HG03196 (cell line): ENCODE measurements around the gene SDK1.
"Not testable (repeated sequence)": the region's sequence is repeated elsewhere in the genome, so short reads cannot be mapped to it uniquely, and the experiment has no call there.

Experiments used
- ATAC-seq: cut with Tn5 transposase; IDR thresholded peaks from one replicate; pipeline ENCODE4 v1.9.1; 2021; ENCODE audit not compliant: unreplicated experiment

Gene SDK1

DNA sequence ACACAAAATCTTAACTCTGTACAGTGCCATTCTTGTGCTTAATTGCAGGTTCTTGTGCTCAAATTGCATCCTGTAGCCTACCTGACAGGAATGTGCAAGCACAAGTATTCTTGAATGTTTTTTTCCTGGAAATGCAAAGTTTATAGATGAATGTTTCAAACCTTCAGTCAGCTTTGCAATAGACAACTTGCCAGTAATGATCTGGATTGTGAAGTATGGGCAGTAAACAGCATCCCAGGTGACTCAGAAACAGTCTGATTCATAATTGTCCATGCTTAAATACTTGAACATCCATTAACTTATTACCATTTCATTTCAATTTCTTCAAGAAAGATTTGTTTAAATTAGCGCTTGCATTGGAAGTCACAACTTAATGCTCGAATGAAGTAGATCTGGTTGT lies 347.2 kb downstream of the SDK1 start:
- no peak for ATAC-seq

DNA sequence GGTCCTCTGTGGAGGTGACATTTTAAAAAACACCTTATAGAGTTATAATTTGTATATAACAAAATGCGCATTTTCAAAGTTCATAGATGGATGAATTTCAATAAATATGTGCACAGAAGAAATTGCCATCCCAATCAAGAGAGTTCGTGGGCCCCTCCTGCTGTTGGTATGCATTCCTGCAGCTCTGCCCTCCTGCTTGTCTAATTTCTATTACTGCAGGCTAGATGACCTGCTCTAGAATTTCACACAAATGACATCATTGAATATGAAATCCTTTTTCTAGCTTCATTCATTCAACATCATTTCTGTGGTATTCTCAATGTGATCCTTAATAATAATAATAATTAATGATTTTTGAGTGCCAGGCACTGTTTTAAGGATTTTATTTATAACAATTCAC lies 348.2 kb downstream of the SDK1 start:
- no peak for ATAC-seq

DNA sequence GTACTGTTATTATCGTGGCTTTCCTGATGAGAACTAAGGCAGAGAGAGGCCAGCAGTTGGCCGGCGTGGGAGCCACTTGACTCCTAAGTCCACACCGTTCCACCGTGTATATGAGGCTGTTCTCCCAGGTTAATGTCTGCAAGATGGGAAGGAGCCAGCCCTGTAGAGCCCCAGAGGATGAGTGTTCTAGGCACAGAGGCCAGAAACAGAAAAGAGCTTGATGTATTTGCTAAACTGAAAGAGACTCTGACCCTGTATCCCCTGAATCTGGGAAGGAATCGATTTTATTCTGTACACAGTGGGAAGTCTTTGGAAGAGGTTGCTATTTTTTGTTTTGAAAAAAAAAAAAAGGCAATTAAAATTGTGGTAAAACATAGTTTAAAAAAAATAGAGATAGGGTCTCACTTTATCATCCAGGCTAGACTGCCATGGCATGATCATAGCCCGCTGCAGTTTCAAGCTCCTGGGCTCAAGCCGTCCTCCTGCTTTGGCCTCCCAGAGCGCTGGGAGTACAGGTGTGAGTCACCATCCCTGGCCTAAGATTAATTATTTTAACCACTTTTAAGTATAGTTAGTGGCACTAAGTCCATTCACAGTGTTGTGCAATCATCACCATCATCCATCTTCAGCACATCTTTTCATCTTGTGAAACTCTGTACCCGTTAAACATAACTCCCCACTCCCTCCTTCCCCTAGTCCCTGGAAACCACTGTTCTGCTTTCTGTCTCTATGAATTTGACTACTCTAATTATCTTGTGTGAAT lies 348.8 kb downstream of the SDK1 start:
- no peak for ATAC-seq

DNA sequence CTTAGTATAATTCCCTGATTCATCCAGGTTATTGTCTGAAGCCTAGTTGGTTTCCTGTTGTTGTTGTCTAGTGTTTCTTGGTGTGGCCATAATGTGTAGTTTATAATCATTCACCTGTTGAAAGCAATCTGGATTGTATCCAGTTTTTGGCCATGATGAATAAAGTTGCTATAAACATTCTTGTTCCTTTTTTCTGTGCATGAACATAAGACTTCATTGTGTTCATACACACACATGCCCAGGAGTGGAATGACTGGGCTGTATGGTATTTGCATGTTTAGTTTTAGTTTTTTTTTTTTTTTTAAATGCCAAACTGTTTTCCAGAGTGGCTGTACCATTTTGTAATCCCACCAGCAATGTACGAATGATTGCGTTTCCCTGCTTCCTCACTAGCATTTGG lies 349.8 kb downstream of the SDK1 start:
- ATAC-seq, result no peak

DNA sequence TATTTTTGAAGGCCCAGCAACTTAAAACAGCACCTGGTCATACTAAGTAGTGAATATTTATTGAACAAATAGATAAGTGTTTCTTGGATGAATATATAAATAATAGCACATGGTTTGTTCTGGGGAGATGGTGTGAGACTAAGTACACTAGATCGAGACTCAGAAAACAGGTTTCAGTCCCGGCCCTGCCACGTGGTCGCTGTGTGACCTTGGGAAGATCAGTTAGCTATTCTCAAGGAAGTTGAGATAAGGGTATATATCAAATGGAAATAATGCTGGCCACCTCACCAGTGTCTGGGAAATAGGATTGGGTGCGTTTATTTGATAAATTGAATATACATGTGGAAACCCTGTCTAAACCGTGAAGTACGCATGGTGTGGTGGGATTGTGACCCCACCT lies 354.6 kb downstream of the SDK1 start:
- no peak for ATAC-seq

DNA sequence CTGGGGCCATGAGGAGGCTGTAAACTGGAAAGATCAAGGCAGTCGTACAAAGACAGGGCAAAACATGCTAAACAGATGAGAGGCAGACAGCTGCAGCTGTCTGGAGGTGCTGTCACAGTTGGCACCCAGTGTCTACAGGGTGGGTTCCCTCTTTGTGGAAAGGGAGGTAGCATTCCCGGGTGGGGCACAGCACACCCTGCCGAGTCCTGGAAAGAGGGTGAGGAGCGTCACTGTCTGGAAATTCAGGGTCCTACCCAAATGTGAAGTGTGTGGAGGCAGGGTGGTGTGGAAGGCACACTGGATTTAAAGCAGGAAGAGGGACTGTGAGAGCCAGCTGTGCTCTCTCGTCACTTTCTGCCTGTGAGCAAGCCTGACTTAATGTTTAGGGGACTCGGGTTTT lies 356.2 kb downstream of the SDK1 start:
- ATAC-seq, result no peak

DNA sequence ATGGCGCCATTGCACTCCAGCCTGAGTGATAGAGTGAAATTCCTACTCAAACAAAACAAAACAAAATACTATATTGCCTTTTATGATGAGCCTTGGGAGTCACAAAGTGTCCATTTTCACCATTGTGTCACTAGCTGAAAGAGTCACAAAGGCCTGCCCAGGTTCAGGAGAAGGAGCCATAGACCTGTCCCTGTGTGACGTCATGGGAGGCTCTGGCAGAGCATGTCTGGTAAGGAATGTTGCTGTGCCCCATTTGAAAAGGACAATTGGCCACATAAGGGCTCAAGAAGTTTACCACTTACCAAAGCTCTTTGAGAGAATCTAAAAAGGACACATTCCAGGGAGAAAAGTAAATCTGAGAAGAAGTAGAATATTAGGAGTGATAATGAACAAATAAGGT lies 367.7 kb downstream of the SDK1 start:
- no peak for ATAC-seq

DNA sequence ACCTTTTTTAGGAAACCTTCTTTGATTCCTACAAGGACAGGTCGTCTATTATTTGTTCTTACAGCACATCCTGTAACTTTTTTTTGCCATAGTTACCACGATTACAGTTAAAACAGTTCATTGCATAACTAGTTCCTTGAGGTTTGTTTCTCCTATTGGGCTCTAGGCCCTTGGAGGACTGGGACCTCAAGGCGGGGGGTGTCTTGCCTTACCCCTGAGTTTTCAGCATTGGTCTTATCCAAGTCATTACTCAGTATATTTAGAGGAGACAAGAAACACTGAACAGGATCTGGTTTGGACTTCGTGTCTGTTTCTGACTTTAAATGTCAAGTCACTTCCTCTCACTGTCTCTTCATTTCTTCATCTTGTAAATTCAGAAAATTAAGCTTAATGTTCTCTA lies 369.8 kb downstream of the SDK1 start:
- ATAC-seq, result no peak

DNA sequence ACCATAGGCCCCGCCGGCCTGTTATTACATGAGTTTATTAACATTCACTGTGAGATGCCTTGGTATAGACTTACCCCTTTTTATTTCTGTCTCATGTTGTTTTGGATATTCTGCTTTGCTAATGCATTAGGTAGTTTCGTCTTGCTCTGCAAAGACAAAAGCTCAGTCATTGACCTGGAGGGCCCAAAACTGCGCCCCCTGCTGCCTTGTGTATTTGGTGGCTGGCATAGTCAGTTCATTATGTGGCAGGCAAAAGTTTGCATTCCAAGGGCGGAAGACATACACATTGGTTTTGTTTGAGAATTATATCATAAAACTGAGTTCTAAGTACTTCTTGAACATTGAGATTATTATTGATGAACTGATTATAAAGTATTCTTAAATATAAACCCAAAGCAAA lies 372.5 kb downstream of the SDK1 start:
- ATAC-seq, result no peak

DNA sequence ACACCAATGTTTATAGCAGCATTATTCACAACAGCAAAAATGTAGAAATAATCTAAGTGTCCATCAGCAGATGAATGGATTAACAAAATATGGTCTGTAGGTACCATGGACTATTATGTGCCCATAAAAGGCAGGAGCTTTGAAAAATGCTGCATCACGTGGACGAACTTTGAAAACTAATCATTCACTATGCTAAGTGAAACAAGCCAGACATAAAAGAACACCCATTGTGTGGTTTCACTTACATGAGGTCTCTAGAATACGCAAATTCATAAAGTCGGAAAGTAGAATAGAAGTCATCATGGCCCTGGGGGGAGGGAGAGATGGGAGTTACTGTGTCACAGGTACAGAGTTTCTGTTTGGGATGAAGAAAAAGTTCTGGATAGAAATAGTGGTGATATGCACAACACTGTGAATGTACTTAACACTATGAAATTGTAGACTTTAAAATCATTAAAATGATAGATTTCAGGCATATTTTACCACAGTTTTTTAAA lies 377.3 kb downstream of the SDK1 start:
- no peak for ATAC-seq

DNA sequence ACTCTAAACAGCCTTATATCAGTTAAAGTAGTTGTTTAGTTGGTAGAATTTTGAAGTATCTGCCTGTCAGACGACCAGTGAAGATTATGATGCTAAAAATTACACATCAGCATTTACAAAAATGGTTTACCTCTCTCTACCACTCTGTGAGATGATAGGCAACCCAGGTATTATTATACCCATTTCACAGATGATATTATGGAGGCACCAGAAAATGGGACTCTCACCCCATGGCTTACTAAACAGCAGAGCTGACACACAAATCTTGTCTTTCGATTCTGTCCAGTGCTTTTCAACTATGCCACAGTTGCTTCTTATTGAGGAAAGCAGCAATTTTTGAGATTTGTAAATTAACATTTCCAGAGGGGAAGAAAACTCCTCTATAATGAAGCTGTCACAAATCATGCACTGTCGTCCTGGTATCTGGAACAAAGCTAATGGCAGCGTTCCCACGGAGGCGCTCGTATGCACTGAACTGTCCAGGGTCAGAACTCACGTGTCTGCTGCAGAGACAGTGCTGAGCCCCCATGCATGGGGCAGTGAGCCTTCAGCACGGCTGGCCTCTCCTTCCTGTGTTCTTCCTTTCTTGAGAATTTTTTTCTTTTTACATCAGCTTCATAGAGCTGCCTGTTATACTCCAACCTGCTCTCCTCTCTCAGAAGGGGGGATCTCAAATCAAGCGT lies 381.1 kb downstream of the SDK1 start:
- no peak for ATAC-seq

DNA sequence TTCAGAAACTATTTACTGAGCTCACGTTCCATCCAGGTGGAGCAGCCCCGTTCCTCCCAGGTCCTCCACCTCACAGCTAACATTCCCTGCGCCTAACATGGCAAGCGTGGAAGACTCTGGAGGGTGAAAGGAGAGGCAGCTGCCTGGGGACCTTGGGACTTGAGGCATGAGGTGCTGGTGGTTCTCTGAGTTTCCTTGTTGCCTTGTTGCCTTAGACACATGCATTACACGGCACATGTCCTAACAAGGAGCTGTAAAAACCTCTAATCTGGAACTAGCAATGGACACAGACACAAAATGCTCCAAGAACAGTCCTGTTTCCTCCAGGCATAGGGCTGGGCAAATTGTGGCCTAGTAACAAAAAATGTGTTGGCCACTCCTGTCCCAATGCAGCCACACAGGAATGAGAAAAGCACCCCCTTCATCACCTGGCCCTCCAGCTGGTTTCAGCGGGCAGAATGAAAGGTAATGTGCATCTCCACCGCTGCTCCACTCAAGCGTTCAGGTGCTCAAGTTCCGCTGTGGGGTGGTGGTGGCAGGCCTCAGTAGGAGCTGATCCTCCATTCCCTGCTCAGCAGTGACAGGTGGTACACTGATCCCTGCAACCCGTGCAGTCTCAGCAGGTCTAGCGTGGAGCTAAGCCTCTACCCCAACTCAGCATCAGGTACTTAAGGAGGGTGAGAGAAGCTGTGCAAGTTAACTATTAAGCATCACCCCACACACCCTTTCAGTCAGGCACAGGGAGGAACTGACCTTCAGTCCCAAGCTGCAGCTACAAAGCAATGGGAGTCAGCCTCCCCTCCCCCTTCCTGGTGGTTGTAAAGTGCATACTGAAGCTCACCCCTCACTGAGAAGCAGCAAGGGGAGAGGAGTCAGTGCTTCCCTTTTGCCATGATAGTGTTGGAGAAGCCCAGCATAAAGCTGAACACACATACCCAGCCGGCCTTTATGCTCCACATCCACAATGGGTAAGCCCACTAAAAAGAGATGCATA lies 382.8 kb downstream of the SDK1 start:
- ATAC-seq, result no peak

DNA sequence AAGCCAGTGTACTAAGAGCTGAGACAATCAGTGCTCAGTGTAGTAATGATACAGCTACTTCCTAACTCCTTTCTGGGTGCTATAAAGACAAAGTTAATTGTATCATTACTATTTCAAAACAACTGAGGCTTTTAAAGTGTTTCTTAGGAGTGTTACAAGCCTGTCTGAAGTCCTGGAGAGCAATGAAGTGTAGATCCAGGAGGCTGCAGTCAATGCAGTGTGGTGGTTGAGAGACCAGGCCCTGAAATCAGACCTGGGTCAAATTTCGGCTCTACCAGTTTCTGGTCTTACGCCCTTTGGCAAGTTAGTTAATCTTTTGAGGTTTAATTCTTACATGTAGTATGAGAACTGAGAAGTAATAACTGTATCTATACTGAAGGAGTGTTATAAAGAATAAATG lies 387.0 kb downstream of the SDK1 start:
- ATAC-seq, result no peak

DNA sequence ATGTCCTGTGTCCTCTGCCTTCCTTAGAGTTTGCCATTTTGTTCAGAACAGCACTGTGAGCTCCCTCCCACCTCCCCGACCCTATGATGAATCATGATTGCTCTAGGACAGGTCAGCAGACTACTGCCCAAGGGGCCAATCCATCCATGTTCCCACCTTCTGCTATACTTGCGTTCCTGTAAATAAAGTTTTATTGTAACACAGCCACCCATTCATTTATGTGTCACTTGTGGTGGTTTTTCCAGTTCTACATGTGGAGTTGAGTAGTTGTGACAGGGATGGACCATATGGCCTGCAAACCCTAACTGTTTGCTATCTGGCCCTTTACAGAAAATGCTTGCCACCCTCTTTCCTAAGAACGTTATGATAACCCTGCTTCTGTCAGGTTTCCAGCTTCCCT lies 387.8 kb downstream of the SDK1 start:
- ATAC-seq, result no peak

DNA sequence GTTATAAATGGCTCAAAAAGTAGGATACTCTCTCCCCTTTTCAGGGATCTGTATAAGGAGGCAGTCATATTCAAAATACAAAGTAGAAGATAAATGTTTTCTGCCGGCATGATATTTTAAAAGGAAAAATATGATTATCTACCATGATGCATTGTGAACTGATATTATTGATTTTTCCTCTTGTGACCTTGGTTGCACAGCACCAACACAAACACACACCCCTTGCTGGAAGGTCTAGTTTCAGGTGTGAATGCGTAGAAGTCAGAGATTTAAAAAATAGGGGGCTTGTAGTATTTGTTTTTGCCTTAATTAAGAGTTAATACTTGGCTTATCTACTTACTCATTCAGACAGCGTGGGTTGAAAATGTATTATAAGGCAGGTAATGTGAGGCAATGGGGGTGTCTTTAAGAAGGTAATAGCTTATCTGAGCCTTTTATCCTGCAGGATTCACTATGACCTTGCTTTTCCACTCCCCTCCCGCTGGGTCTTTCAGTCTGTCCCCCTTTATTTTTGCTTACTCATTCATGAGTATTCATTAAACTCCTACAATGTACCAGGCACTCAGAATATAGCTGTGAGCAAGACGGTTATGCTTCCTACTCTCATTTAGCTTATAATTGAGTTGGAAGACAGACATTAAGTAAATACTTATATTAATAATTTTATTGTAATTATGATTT lies 390.6 kb downstream of the SDK1 start:
- no peak for ATAC-seq

DNA sequence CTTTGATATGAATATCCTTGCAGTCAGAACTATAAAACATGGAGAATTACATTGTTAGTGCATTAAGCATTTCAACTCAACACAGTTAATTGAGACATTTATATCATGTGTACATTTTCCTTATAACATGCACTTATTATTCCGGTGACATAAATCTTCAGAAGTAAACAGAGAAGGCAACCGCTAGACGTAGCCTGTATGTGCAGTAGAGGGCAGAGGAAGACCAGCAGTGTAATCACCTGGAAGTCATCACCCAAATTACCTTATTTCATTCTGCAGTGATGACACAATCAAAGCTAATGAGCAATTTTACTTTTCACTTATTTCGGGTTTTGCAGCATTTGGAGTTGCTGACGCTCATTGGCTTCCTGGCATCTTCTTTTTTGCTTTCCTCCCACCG lies 394.6 kb downstream of the SDK1 start:
- no peak for ATAC-seq

DNA sequence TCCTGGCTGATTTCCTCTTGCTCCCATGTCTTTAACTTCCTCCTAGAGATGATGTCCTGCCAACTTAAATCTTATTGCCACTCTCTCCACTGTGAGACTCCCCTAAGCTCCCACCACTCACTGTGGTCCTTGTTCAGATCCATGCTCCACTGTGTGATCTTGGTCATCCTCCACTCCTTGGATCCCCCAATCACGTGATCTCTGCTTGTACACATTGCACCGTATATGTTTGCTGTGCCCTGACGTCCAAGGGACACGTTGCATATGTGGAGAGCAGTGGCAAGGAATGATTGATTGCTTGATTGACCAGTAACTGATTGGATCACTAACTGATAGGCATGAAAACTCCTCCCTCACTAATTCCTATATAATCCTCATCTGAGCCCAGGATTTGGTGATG lies 395.1 kb downstream of the SDK1 start:
- ATAC-seq, result no peak

DNA sequence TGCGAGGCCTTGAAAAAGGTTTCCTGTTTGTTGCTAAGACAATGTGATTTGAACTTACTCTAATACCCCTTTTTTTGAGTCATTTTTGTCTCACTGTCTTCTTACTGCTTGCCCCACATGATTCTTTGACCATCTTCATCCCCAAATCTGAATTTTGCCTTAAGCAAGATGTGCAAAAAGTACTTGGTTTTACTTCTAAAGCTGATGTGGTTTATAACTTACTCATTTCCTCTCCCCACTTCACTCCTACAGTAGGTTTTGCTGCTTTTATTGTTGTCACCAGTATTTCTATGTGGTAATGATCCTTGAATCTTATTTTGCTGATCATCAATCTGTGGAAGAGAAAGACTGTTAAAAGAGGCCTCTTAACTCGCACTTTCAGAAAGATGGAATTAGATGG lies 396.4 kb downstream of the SDK1 start:
- ATAC-seq, result no peak

DNA sequence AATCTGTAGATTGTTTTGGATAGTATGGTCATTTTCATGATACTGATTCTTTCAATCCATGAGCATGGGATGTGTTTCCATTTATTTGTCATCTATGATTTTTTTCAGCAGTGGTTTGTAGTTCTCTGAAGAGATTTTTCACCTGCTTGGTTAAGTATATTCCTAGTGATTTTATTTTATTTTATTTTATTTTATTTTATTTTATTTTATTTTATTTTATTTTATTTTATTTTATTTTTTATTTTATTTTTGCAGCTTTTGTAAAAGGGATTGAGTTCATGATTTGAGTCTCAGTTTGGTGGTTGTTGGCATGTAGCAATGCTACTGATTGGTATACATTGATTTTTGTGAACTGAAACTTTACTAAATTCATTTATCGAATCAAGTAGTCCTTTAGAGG lies 404.2 kb downstream of the SDK1 start:
- ATAC-seq, result no peak

DNA sequence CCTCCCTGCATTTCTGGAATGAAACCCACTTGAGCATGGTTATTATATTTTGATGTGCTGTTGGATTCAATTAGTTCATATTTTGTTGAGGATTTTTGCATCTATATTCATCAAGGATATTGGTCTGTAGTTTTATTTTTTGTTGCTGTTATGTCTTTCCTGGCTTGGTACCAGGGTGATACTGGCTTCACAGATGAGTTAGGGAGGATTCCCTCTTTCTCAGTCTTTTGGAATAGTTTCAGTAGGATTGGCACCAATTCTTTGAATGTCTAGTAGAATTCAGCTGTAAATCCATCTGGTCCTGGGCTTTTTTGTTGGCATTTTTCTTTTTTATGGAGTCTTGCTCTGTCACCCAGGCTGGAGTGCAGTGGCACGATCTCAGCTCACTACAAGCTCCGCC lies 405.0 kb downstream of the SDK1 start:
- ATAC-seq, result not testable (repeated sequence)

DNA sequence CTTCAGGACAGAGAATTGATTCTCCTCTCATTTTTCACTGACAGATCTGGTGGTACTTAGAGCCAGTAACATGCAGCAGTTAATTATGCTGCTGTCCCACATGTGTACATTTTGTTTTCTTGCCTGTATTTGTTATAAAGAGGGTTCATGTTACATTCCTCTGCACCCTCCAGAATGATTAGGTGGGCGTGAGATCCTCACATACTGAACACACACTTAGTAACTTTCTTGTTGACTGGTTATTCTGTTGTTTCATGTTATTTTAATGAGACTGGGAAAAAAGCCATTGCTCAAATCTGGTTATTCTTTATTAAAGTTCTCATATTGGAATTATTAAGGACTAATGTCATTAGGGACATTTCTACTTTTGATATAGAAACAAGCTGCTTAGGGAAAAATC lies 409.1 kb downstream of the SDK1 start:
- no peak for ATAC-seq
